Activated B cell treated with CpG ODN at 0.5 μM for 24 hours (primary cell): Measurements from ENCODE around the gene ZNF224. TPM values are rescaled to one million over a fixed set of nuclear protein-coding genes. Genes with fewer than 3 reads are reported as not detected.

Experiments used
- ATAC-seq: fragments of 200-7000 bp; cut with Tn5 transposase; one replicate; pipeline ENCODE4 v1.10.0; 2021; ENCODE audit warnings: low read depth, mild to moderate bottlenecking, moderate library complexity
- CTCF ChIA-PET: fragments of 350-600 bp; sonication (Branson Sonifier 250); formaldehyde crosslinking; loops from one replicate; lab custom pipeline; 2021; ENCODE audit warnings: antibody characterized with exemption; lab: Charles Lee
- POLR2A ChIA-PET: fragments of 350-600 bp; sonication (Branson Sonifier 250); formaldehyde crosslinking; loops from one replicate; lab custom pipeline; 2021; ENCODE audit warnings: antibody characterized with exemption; lab: Charles Lee
- DNase-seq: peaks from one replicate; pipeline ENCODE4 v3.0.0; 2022
- H3K27ac Mint-ChIP-seq: one replicate; pipeline ENCODE4 v1.8.0; 2020; ENCODE audit warnings: mixed read lengths
- H3K27me3 Mint-ChIP-seq: one replicate; pipeline ENCODE4 v1.8.0; 2021; ENCODE audit warnings: mixed read lengths
- H3K36me3 Mint-ChIP-seq: one replicate; pipeline ENCODE4 v1.8.0; 2021; ENCODE audit warnings: low read depth, mixed read lengths
- H3K4me1 Mint-ChIP-seq: one replicate; pipeline ENCODE4 v1.8.0; 2021; ENCODE audit warnings: mixed read lengths
- H3K4me3 Mint-ChIP-seq: one replicate; pipeline ENCODE4 v1.8.0; 2020; ENCODE audit warnings: mild to moderate bottlenecking, mixed read lengths
- H3K9me3 Mint-ChIP-seq: one replicate; pipeline ENCODE4 v1.8.0; 2020; ENCODE audit warnings: mixed read lengths
- CTCF ChIP-seq: fragments of 200-600 bp; IDR thresholded peaks from one replicate; pipeline ENCODE4 v1.8.0; 2022; ENCODE audit warnings: antibody characterized with exemption, mild to moderate bottlenecking
- intact Hi-C: fragments of 100-400 bp; cut with micrococcal nuclease; formaldehyde crosslinking; loops from one replicate; pipeline ENCODE4 v1.15.1; 2024
- total RNA-seq: library from RNA; stranded (reverse); gene quantifications from 2 replicates; pipeline ENCODE4 v1.2.3, GENCODE V29; 2022

Gene ZNF224
- 49.2 and 53.3 TPM in 2 replicates for total RNA-seq

- peaks cover 14% of the 10 kb centered on the region for H3K4me1 Mint-ChIP-seq
- DNase-seq = peak; percentile 66
- H3K27ac Mint-ChIP-seq = peak within 1 kb of the TSS; percentile 89
- no peaks in the 10 kb centered on the region for H3K9me3 Mint-ChIP-seq
- peaks cover 37% of the 10 kb centered on the region for H3K36me3 Mint-ChIP-seq
- intact Hi-C loops = loop anchor here (1.0 to 5.0 kb wide), 12 partner anchors 19 to 406 kb away; partner anchors contain the start of genes ZNF155, ZNF180, ZNF222 and ZNF225
- ATAC-seq = peak; percentile 93
- TF ChIP-seq CTCF = no peak
- no peaks in the 10 kb centered on the region for H3K27me3 Mint-ChIP-seq
- POLR2A ChIA-PET = interaction anchor here (0.5 to 2.4 kb wide), 15 partner anchors 16 to 406 kb away, joined by 3 to 20 read pairs (median 6); partner anchors contain the start of genes ZNF180, ZNF223, ZNF225 and ZNF226
- H3K4me3 Mint-ChIP-seq = peak within 1 kb of the TSS; percentile 99
- CTCF ChIA-PET = interaction anchor here (1.2 to 1.7 kb wide), 5 partner anchors 20 to 159 kb away, joined by 3 to 6 read pairs (median 3); partner anchors contain the start of genes ZNF221 and ZNF45
These were observed at the start of gene ZNF224 for GRCh38 chr19:44093931-44094765. Gene ZNF224, plus strand, starts transcription at chr19:44094361. Its CDS starts 3,513 bp downstream, at chr19:44097874.

- peaks cover 11% of the 10 kb centered on the region for H3K27me3 Mint-ChIP-seq
- H3K9me3 Mint-ChIP-seq = peaks cover 24% of the 10 kb centered on the region
- intact Hi-C loops = loop anchor here (1.0 kb wide), 2 partner anchors 21 to 43 kb away; partner anchors contain the start of genes ZNF224 and ZNF284
- peaks cover 28% of the 10 kb centered on the region for H3K36me3 Mint-ChIP-seq
- no peak for DNase-seq
- peaks cover 29% of the 10 kb centered on the region for H3K4me1 Mint-ChIP-seq
- TF ChIP-seq CTCF = no peak
- peak overlapping the region; percentile 94 for H3K4me3 Mint-ChIP-seq
- ATAC-seq = peak; percentile 26
- POLR2A ChIA-PET = interaction anchor here (1.2 to 1.8 kb wide), 2 partner anchors 21 to 44 kb away, joined by 3 to 6 read pairs; partner anchors contain the start of gene ZNF224
- CTCF ChIA-PET = no interaction called here
- H3K27ac Mint-ChIP-seq = peak overlapping the region; percentile 36
These were observed 43.2 kb upstream of the ZNF224 start for GRCh38 chr19:44050740-44051649.

GRCh38 chr19:44051650-44052402 lies 42.3 kb upstream of the ZNF224 start, which contains the start of gene ZNF223:
Gene ZNF223, plus strand, starts transcription at chr19:44052036. Its CDS starts 3,141 bp downstream, at chr19:44055177.
- H3K4me1 Mint-ChIP-seq = peaks cover 29% of the 10 kb centered on the region
- peak; percentile 37 for DNase-seq
- peak within 1 kb of the TSS; percentile 94 for H3K4me3 Mint-ChIP-seq
- H3K9me3 Mint-ChIP-seq = peaks cover 22% of the 10 kb centered on the region
- peaks cover 11% of the 10 kb centered on the region for H3K27me3 Mint-ChIP-seq
- ChIA-PET POLR2A (interaction anchor here (0.7 to 1.8 kb wide), 2 partner anchors 20 to 43 kb away, joined by 3 to 6 read pairs; partner anchors contain the start of gene ZNF224), CTCF (no interaction called here)
- TF ChIP-seq CTCF = no peak
- intact Hi-C loops = loop anchor here (1.0 kb wide), 2 partner anchors 20 to 42 kb away; partner anchors contain the start of genes ZNF224 and ZNF284
- peaks cover 32% of the 10 kb centered on the region for H3K36me3 Mint-ChIP-seq
- peak; percentile 86 for ATAC-seq
- H3K27ac Mint-ChIP-seq = peak within 1 kb of the TSS; percentile 36

GRCh38 chr19:44055870-44056269 lies 38.3 kb upstream of the ZNF224 start:
- H3K27ac Mint-ChIP-seq = no peak overlapping the region
- CTCF ChIA-PET = no interaction called here

More at GRCh38 chr19:44055870-44056269, 38.3 kb upstream of the ZNF224 start:
- no peaks in the 10 kb centered on the region for H3K27me3 Mint-ChIP-seq
- H3K36me3 Mint-ChIP-seq = peaks cover 61% of the 10 kb centered on the region
- POLR2A ChIA-PET = no interaction called here
- DNase-seq (no peak), ATAC-seq (no peak)
- TF ChIP-seq CTCF = no peak
- H3K4me1 Mint-ChIP-seq = peaks cover 24% of the 10 kb centered on the region
- intact Hi-C loops = no loop called here
- peaks cover 21% of the 10 kb centered on the region for H3K9me3 Mint-ChIP-seq
- H3K4me3 Mint-ChIP-seq = no peak overlapping the region
